NCI-H2196 treated with DMSO at 0.1 percent for 48 hours (cell line): Measurements from ENCODE around the gene CDC25A.

Source experiments
- DNase-seq: peaks from one replicate; lab custom pipeline; 2025; ENCODE audit not compliant: unreplicated experiment; lab: John Stamatoyannopoulos, UW

Gene CDC25A

GRCh38 chr3:48196611-48197010 lies 8.4 kb upstream of the CDC25A start:
- no peak for DNase-seq

- no peak for DNase-seq
These were observed 6.3 kb upstream of the CDC25A start for GRCh38 chr3:48194446-48195071.

- DNase-seq, result no peak
These were observed 2.7 kb upstream of the CDC25A start for GRCh38 chr3:48190911-48191310.

- no peak for DNase-seq
These were observed 1.1 kb upstream of the CDC25A start for GRCh38 chr3:48189321-48189720.

GRCh38 chr3:48187579-48188265 lies 495 bp downstream of the CDC25A start:
- no peak for DNase-seq

- DNase-seq, result no peak
These were observed 977 bp downstream of the CDC25A start for GRCh38 chr3:48187301-48187578.

GRCh38 chr3:48186631-48187300 lies 1.5 kb downstream of the CDC25A start:
- no peak for DNase-seq

GRCh38 chr3:48185129-48185528 lies 3.1 kb downstream of the CDC25A start:
- DNase-seq, result no peak

- DNase-seq, result no peak
These were observed 3.9 kb downstream of the CDC25A start for GRCh38 chr3:48184299-48184698.

- no peak for DNase-seq
These were observed 7.5 kb downstream of the CDC25A start for GRCh38 chr3:48180531-48181253.

- DNase-seq, result no peak
These were observed 8.2 kb downstream of the CDC25A start for GRCh38 chr3:48180021-48180420.

- DNase-seq, result no peak
These were observed 10.1 kb downstream of the CDC25A start for GRCh38 chr3:48178072-48178471.

- DNase-seq, result no peak
These were observed 30.3 kb downstream of the CDC25A start for GRCh38 chr3:48157950-48158376.

GRCh38 chr3:48157202-48157840 lies 30.9 kb downstream of the CDC25A start:
- no peak for DNase-seq

GRCh38 chr3:48156163-48156562 lies 32.1 kb downstream of the CDC25A start:
- no peak for DNase-seq

GRCh38 chr3:48155122-48155521 lies 33.1 kb downstream of the CDC25A start:
- DNase-seq, result no peak

GRCh38 chr3:48151807-48152427 lies 36.3 kb downstream of the CDC25A start:
- no peak for DNase-seq

GRCh38 chr3:48151058-48151806 lies 37.0 kb downstream of the CDC25A start:
- DNase-seq, result peak; percentile 46

GRCh38 chr3:48143992-48144391 lies 44.2 kb downstream of the CDC25A start:
- no peak for DNase-seq

- DNase-seq, result no peak
These were observed 44.6 kb downstream of the CDC25A start for GRCh38 chr3:48143567-48143966.
